ENCODE results near the gene IL17D. TPM values are rescaled to one million over a fixed set of nuclear protein-coding genes. Genes with fewer than 3 reads are reported as not detected.

IL17D gene
- total and polyA plus RNA-seq, 10 of the 15 experiments (the other 5 are each of a cell fraction or from before 2014, with no cell fraction given) = 0.03 to 1.6 (median 0.33) TPM

GRCh38 chr13:20673715-20674114 is 29.8 kb upstream of the IL17D start:
- Histone ChIP-seq H3K27me3 (replicated peaks in 1 of 2; ENCODE audit: control insufficient read depth in 2 of 2, insufficient read depth in 2 of 2, low read length in 1 of 2) (no peaks in the 10 kb centered on the region), H2AFZ (ENCODE audit: control insufficient read depth, low read depth, low read length) (no peak overlapping the region), H3K27ac (ENCODE audit: control insufficient read depth, insufficient read depth) (no peak overlapping the region), H3K9ac (ENCODE audit: control insufficient read depth, insufficient read depth, low read length) (no peak overlapping the region), H3K4me2 (ENCODE audit: control insufficient read depth, insufficient read depth) (no peak overlapping the region), H3K9me3 (replicated peaks; ENCODE audit: control insufficient read depth, insufficient read depth, low read length) (no peaks in the 10 kb centered on the region), H3K79me2 (ENCODE audit: control insufficient read depth, insufficient read depth, low read length) (no peaks in the 10 kb centered on the region), H4K20me1 (ENCODE audit: control insufficient read depth, insufficient read depth) (no peaks in the 10 kb centered on the region), H3K4me1 (ENCODE audit: control insufficient read depth, insufficient read depth, low read length) (no peaks in the 10 kb centered on the region), H3K36me3 (ENCODE audit: control insufficient read depth in 2 of 2, insufficient read depth in 2 of 2, low read length in 1 of 2) (no peaks in the 10 kb centered on the region), H3K4me3 (no peak overlapping the region)
- FAIRE-seq = no peak
- SMC1A ChIA-PET (ENCODE audit: uncharacterized antibody, unreplicated experiment) = no interaction called here
- TF ChIP-seq REST (IDR thresholded peaks at IDR 0.05; ENCODE audit: low read depth, low read length) = no peak
- no peak for TF ChIP-seq IRF3 (IDR thresholded peaks at IDR 0.05)
- no peak for TF ChIP-seq MXI1 (IDR thresholded peaks at IDR 0.05; ENCODE audit: low read depth, low read length)
- TF ChIP-seq ZSCAN29 (IDR thresholded peaks at IDR 0.05) = no peak
- no peak for TF ChIP-seq BMI1 (IDR thresholded peaks at IDR 0.05; ENCODE audit: borderline replicate concordance)
- TF ChIP-seq EGR1 (IDR thresholded peaks at IDR 0.05; ENCODE audit: borderline replicate concordance in 1 of 2, low read depth in 2 of 2, low read length in 2 of 2) = no peak
- TF ChIP-seq MEF2B (IDR thresholded peaks at IDR 0.05; ENCODE audit: partially characterized antibody, poor library complexity, severe bottlenecking) = no peak
- TF ChIP-seq SREBF1 (IDR thresholded peaks at IDR 0.05; ENCODE audit: low read length) = no peak
- TF ChIP-seq KAT2A (conservative IDR thresholded peaks at IDR 0.05; ENCODE audit: control insufficient read depth, low read depth, low read length) = no peak
- TF ChIP-seq CBX5 (IDR thresholded peaks at IDR 0.05; ENCODE audit: low read depth) = no peak
- TF ChIP-seq TCF12 (IDR thresholded peaks at IDR 0.05; ENCODE audit: low read depth, low read length) = no peak
- TF ChIP-seq POLR2A (IDR thresholded peaks at IDR 0.05; ENCODE audit: low read depth, low read length) = no peak
- TF ChIP-seq RUNX3 (IDR thresholded peaks at IDR 0.05; ENCODE audit: low read length) = no peak
- TF ChIP-seq RBBP5 (conservative IDR thresholded peaks at IDR 0.05) = no peak
- TF ChIP-seq FOXK2 (IDR thresholded peaks at IDR 0.05) = no peak
- TF ChIP-seq PBX3 (IDR thresholded peaks at IDR 0.05; ENCODE audit: insufficient replicate concordance, low read depth, low read length) = no peak
- no peak for TF ChIP-seq MYB (IDR thresholded peaks at IDR 0.05; ENCODE audit: borderline replicate concordance, low read depth, low read length)
- ATAC-seq = no peak
- in situ Hi-C loops (cut with MboI) (no loop called here), intact Hi-C loops (cut with micrococcal nuclease; ENCODE audit: unreplicated experiment) (no loop called here)
- 87% methylated on average over 5 of the region's 5 CpGs for WGBS (ENCODE audit: insufficient coverage, insufficient replicate concordance, low lambda C conversion rate, missing lambda C conversion rate)
- CTCF ChIA-PET = no interaction called here
- POLR2A ChIA-PET = no interaction called here
- BruUV-seq (replicated peaks) = no TSS peak
- RAD21 ChIA-PET (ENCODE audit: unreplicated experiment) = no interaction called here
- no peak for DNase-seq (ENCODE audit: low read depth, low spot score)
